LNCaP clone FGC (cell line): Measurements from ENCODE around the gene CENPB.

Experiments used
- DNase-seq: peaks from one replicate; pipeline ENCODE4 v3.0.0-alpha.2; 2011; ENCODE audit warnings: low read depth
- H3K4me3 ChIP-seq: 2 replicates; pipeline ENCODE4 v1.5.1; 2011; ENCODE audit warnings: mild to moderate bottlenecking, low read depth, low read length, control low read depth
- TF ChIP-seq, protein P1 (sequence below): IDR thresholded peaks from 2 replicates; pipeline ENCODE4 v1.5.1; 2012; ENCODE audit warnings: mild to moderate bottlenecking; ENCODE audit not compliant: control insufficient read depth, insufficient read depth; ENCODE audit errors: extremely low read depth

CENPB gene

DNA sequence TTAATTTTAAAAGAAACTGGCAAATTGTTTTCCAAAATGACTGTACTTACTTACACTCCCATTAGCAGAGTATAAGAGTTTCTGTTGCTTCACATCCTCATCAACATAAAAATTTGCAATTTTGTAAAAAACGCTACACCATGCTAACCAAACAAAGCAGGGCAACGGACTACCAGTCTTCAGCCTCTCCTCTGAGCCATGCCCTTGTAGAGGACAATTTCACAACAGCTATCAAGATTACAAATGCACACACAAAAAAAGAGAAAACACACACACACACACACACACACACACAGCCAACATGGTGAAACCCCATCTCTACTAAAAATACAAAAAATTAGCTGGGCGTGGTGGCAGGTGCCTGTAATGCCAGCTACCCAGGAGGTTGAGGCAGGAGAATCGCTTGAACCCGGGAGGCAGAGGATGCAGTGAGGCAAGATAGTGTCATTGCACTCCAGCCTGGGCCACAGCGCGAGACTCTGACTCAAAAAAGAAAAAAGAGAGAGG is 14.9 kb downstream of the CENPB start:
- TF ChIP-seq, protein P1, sequence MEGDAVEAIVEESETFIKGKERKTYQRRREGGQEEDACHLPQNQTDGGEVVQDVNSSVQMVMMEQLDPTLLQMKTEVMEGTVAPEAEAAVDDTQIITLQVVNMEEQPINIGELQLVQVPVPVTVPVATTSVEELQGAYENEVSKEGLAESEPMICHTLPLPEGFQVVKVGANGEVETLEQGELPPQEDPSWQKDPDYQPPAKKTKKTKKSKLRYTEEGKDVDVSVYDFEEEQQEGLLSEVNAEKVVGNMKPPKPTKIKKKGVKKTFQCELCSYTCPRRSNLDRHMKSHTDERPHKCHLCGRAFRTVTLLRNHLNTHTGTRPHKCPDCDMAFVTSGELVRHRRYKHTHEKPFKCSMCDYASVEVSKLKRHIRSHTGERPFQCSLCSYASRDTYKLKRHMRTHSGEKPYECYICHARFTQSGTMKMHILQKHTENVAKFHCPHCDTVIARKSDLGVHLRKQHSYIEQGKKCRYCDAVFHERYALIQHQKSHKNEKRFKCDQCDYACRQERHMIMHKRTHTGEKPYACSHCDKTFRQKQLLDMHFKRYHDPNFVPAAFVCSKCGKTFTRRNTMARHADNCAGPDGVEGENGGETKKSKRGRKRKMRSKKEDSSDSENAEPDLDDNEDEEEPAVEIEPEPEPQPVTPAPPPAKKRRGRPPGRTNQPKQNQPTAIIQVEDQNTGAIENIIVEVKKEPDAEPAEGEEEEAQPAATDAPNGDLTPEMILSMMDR: no peak
- DNase-seq: no peak
- H3K4me3 ChIP-seq: no peak overlapping the region

DNA sequence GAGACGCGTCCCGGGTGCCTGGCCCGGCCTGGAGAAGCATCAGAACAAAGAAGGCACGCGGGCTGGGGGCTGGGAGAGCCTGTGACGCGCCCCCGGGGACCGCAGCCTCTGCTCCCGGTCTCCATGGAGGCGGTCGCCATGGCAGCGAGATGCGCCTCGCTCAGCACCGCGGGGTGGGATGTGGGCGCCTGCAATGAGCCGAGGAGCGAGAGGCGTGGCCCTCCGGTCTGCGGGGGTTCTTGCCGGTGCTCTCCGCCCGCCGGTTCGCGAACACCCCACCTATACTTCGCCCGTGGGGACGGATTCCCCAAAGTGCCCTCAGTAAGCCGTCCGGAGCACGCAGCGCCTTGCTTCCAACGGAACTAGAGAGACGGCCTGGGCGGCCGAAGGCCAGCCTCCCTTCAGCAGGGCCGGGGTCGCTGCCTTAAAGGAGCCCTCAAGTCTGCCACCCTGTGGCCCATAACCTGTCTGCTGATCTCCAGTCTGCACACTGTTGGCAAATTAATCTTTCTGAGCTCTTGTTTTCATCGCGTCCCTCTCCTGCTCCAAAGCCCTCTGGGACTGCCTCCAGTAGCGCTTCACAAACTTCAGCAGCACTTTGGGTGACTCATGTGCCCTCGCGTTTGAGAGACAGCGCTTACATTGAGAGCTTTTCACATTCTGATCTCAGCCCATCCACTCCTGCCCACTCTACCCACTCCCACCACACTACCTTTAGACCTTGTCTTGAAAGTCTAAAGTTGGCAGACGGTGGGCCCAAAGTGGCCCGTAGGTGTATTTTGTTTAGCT is 18.0 kb downstream of the CENPB start:
- peak overlapping the region; percentile 82 for H3K4me3 ChIP-seq
- TF ChIP-seq, protein P1: peak; percentile 66
- DNase-seq: peak; percentile 50

DNA sequence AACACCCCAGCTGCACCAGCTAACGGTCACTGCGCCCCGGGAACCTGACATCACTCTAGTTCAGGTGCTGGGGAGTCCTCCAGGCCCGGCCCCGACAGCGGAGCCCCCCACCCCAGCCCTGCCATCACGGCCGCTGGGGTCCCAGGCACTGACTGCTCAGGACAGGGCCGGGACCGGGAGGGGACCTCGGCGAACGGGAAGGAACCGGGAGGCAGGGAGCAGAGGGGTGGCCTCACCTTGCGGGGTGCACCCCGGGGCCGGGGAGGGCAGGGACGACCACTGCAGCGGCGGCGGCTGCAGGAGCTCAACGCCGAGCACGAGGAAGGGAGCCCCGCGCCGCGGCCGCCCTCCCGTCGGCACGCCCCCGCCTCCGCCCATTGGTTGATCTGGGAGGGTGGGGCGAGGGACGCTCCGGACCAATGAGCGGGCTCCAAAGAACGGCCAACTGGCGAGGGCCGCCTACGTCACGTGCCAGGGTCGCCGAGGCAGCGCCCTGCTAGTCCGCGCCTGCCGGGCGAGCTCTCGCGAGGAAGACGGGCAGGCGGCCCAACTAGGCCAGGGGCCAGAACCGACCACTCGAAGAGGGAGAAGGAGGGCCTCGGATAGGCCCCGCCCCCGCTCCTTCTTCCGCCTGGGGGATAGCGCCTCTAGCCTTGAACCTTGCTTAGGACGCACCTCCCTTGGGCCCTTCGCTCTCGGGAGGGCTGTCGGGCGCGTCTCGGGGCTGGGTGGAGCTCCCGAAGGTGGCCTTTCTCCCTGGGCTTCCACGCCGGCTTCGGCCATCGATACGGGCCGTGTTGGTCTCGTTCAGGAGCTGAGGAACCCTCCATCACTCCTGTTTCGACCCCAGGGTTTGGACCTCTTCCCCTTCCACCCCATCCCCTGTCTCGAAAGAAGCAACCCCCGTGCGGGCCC is 18.9 kb downstream of the CENPB start, which contains the start of gene ADISSP:
TSS of gene ADISSP (minus strand) at position 327 of the 915 bp plus-strand sequence. CDS start 7,653 bp downstream, outside the sequence.
- TF ChIP-seq, protein P1: no peak
- peak; percentile 90 for DNase-seq
- H3K4me3 ChIP-seq: peak within 1 kb of the TSS; percentile 82

DNA sequence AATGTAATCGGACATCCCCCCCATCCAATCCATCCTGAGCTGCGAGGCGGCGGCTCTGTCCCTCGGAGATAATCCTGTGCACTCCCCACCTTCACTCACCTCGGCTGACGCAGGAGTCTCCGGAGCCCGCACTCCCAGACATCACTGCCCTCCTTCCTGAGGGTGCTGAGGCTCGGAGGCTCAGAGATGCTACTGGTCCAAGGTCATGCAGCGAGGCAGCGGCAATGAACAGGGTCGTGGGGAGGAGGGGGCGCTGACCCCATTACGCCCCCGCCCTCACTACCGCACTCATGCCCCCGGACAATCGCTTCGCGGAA is 19.5 kb downstream of the CENPB start:
- peak overlapping the region; percentile 82 for H3K4me3 ChIP-seq
- TF ChIP-seq, protein P1: no peak
- no peak for DNase-seq

DNA sequence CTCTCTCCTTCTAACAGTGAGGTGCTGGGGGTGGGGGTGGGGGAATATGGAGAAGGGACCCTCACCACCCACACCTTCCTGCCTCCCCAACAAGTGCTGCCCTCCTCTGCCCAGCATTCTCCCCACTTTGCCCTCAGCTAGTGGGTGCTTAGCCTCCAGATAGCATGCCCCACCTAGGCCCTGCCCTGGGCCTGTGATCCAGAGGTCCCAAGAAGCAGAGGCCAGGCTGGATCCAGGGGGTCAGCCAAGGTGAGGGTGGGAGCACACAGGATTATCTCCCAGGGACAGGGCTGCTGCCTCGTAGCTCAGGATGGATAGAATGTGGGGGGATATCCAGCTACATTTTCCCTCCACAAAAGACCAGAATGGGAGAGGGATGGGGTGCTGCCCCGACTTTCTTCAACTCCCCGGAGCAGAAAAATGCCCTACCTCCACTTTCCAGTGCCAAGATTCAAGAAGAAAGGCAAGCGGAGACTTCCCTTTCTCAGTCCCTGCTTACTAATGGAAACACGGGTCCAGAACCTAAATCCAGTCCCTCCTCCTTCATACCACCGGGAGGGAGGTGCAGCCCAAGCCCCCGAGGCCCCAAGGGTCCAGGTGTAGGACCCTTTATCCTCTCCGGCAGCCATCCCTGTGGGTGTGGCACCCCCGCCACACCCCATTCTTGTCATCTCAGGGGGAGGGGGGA is 20.0 kb downstream of the CENPB start:
- peak overlapping the region; percentile 82 for H3K4me3 ChIP-seq
- no peak for DNase-seq
- TF ChIP-seq, protein P1: no peak

DNA sequence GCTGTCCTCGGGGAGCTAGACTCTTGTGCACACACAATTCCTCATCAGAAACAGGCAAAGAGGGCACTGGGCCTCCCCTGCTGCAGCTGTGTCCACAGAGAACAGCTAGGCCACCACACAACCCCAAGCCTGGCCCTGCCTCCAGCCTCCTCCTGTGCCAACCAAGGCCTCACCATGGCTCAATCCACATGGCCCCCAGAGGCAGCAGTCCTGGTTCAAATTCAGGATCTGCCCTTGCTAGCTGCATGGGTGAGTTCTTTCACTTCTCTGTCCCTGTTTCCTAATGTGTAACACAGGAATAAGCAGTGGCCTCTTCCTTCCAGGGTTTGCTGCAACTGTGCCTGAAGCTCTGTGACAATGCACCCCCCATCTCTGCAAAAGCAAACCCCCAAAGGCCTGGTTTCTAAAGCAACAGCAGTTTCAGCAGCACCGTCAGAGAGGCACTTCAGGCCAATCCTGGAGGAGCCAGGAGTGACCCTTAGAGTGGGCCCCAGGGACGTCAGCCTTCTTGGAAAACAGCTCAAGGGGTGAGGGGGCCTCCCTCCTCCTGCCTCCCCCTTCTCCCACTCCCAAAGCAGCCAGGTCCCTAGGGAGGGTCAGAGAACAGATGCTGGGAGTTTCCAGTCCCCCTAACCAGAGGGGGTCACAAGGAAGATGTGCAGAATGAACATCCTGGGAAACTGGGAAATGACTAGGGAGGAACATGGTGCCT is 21.2 kb downstream of the CENPB start:
- no peak for DNase-seq
- TF ChIP-seq, protein P1: no peak
- H3K4me3 ChIP-seq: no peak overlapping the region
